NCI-H460 (cell line): ENCODE data around the gene COL23A1. TPM values are rescaled to one million over a fixed set of nuclear protein-coding genes. Genes with fewer than 3 reads are reported as not detected.

Source experiments
- DNase-seq: peaks from one replicate; pipeline ENCODE4 v3.0.0-alpha.2; 2016; ENCODE audit warnings: low read depth; ENCODE audit errors: extremely low read depth
- total RNA-seq: library from RNA; depleted of rRNA; stranded (reverse); fragments of >200 nt; shearing (Covaris generic); gene quantifications from 2 replicates; pipeline ENCODE4 v1.2.3, GENCODE V29; 2014

Gene COL23A1
- total RNA-seq, 1 experiment from 2014 or later = not detected

DNA sequence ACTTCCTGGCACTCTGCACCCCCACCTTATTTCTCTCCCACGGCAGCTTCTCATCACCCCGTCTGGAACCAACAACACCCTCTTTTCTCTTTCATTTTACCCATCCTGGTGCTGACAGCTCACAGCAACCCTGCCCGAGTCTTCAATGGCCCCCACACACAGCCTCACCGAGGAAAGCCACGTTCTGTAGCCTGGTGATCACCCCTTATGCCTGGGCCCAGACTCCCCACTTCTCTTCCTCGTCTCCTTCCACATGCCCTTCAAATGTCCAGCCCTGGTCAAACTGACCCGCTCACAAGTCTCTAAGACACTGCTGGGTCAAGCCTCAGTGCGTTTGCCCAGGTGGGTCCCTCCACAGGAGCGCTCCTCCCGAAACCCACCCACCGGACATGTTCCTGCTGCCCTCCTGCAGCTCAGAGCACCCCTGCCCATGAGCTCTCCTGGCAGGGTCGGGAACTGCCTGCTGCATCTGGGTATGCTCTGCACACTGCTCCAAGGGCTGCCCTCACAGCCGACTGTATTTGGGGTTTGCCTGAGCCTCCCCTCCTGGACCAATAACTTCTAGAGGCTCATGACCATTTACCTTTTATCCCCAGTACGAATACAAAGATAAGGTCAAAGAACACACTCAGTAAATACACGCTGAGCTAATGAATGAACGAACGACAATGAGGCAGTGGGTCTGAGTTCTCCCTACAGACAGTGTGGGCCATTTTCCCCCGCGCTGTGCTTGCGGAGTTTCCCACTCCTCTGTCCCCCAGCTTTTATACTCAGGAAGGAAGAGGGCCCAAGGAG, 202.9 kb downstream of the COL23A1 start:
- DNase-seq = no peak

DNA sequence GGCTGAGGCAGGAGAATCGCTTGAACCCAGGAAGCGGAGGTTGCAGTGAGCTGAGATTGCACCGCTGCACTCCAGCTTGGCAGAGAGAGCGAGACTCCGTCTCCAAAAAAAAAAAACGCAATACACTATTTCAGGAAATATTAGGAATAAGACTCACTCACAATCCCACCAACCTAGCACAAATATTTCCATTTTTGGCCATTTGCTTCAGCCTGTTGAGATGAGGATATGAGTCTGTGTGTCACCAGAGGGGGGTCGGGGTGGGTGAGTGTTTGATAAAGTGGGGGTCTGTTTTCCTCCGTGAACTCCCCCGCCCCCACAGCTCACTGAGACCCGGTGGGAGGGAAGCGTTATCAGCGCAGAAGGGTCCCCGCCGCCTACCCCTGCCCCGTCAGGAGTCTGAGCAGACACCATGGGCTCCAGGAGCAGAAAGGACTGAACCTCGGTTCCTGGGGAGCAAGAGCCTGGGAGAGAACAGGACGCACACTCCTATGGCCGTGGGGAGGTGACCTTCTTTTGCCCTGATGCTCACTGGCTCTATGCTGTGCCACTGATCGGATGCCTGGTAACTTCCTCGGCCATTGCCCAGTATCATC, 203.8 kb downstream of the COL23A1 start:
- no peak for DNase-seq

DNA sequence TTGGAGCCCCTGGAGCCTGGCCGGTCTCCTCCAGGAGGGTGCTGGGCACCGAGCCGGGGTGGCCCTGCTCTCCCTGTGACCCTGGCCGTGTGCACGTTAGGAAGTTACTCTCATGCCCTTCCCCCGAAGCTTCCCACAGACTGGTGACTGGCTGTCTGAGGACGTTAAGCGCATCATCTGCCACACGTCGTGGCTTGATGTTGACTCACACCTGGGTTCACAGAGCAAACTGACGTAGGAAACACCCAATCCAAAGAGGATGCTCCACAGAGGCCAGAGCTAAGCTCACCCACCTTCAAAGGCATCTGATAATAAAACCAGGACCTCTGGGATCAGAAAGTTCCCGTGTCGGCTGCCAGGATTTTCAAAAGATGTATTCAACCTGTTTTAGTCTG, 204.7 kb downstream of the COL23A1 start:
- DNase-seq = no peak

DNA sequence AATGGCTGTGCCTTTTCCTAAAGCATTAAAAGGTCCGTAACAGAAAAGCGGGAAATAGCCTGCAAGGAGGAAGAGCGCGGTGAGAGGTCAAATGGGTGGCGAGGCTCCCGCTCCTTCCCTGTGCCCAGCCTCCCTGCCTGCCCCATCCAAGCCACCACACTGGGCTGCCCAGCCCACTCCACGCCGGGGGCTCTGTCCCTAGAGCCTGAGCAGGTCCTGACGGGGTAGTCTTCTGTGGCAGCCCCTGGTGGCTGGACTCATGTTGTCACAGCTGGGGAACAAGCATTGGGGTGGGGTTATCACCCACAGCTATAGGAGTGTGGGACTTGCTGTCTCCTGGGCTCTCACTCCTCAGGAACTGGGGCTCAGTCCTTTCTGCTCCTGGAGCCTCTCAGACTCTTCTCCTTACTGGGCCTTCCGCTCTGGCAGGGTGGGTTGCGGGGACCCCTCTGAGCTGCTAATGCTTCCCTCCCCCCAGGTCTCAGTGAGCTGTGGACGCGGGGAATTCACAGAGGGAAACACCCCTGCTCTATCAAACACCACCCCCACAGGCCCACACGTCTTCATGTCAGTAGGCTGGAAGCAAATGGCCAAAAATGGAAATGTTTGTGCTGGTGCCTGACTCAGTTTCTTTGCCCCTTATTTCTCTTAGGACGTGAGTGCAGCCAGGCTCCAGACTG, 205.2 kb downstream of the COL23A1 start:
- DNase-seq = no peak

DNA sequence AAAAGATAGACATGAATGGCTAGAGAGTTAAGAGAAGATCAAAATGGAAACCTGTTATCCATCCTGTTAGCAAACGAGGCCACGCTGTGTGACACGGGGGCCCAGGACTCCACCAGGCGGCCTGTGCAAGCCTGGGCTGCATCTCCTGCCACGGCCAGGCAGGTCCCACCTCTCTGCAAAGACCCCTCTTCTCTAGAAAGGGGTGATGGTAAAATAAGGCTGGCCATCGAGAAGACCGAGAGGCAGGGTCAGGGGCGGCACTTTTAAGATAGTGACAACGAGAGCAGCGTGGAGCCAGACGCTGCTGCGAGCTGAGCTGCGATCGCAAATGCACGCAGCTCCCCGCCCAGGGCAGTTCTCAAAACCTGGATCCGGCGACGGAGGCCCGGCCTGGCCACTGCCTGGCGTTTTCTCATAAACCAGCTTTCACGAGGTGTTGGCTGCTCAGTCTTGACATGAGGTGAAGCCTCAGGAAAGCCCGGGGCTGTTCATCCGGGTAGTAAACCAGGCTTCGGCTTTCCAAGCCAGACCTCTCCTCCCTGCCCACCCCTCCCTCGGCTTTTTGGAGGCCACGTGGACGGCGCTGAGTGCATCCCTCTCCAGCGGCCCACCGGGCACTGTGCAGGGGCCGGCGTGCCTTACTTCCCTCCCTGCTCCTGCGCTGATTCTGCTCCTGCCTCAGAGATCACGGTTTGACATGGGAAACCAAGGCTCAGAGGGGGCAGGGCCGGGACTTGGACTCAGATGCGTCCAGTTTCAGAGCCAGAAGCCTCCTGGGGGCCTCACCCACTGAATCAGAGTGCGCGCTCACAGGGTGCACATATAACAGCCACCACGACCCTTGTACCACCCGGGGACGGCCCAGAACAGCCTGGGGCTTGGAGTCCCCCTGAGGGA, 206.0 kb downstream of the COL23A1 start:
- DNase-seq = no peak

DNA sequence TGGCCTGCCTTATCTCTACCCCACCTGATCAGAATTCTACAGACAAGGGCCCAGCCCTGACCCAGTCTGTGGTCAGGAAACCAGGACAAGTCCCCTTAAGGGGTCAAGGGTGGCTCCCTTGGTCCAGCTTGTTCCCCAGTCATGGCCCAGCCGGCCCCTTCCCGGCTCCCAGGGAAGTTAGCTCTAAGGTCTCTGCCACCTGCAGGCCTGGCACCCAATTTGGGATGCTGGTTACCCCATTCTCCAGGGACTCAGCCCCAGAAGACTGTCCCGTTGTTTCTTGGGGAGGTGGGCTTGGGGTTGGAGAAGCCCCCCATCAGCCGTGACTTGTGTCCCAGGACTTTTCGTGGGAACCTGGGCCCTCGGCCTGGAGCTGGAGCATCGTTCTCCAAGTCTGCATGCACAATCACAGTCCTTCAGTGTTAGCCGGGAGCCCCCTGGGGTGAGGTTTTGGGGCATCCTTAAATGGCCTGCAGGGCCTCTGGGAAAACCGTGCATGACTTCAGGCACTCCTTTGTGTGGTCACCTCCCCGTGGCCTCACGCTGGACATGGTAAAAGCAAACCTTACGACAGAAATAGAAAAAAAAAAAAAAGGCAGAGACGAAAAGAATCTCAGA, 206.8 kb downstream of the COL23A1 start:
- no peak for DNase-seq

DNA sequence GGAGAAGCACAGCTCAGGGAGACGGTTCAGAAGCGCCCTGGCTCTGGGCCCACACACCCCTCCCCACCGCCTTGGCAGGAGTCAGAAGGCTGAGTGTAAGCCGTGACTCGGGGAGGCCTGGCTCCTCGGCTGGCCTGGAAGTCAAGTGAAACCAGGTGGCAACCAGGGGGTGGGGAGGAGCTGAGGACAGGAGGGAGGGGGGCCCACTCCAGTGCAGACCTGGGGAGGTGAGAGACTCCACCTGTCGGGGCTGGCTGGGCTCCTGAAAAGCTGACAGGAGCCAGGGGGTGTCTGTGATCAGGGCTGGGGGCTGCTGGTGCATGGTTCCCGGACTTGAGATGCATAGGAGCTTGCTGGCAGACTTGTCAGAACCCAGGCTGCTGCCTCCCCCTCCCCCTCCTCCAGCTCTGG, 207.4 kb downstream of the COL23A1 start:
- DNase-seq = no peak

DNA sequence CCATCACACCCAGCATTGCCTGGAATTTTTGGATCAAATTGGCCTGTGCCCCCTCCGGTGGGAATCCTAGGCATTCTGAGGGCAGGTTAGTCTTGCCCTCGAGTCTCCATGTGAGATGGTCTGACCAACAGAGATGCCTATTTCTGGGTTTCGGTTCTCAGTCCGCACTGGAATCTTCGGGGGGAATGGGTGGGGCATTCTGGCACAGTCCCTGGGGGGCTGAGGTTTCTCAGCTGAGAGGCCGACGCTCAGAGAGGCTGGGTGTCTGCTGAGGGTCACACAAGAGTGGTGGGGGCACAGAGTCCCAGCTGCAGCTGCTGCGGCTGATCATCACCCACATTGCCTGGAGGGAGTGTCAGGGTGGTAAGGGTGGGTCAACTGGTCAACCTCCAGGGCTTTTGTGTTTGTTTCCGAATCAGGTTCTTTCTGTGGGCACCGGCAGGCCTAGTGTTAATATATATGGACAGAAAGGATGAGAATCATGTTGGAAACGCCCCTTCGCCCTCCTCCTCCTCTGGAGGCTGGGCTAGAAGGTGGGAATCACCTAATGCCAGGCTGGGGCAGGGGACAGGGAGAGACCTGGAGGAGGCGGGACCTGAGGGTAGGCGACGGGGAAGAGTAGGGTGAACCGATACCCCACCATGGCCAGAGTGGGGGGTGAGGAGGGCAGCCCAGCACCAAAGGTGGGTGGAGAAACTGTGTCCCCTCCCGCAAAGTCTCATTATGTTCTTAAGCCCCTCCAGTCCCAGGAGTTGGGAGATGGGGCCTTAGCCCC, 208.1 kb downstream of the COL23A1 start:
- DNase-seq = no peak

DNA sequence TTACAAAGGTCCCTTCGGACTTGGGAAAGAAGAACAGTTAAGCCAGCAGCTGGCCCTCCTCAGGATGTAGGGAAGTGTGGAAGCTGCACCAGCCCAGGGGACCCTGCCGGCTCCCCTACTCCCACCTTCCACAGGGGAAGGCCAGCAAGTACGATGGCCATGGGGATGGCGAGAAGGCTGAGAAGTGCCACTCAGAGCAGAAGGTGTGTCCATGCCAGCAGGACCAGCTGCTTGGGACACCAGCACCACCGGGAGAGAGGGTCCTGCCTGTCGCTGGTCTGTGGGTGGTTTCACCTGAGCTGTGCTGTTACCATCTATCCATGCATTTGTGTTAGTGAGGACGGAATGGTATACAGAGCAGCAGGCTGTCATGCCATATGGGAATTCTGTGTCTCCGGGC, 209.0 kb downstream of the COL23A1 start:
- no peak for DNase-seq

DNA sequence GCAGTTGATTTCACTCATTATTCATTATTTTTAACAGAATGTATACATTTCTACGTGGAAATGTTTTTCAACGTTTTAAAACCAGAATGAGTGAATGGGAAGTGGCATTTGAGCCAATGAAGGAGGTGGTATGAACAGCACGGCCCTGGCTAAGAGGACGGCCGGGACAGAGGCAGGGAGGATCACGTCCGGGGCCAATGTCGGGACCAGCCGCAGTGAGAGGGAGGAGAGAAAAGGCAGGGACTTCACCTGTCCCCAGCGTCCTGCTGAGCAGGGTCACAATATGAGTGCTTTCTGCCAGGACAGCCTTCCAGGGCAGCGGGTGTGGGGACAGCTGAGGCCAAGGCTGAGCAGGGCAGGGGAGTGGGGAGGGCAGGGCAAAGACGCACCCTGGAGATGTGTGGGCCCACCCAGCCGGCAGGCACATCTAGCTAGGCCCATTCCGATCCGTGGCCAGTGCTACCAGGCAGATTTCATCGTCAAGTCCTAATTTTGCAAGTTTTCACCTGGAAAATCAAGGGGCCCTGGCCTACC, 209.6 kb downstream of the COL23A1 start:
- DNase-seq = no peak

DNA sequence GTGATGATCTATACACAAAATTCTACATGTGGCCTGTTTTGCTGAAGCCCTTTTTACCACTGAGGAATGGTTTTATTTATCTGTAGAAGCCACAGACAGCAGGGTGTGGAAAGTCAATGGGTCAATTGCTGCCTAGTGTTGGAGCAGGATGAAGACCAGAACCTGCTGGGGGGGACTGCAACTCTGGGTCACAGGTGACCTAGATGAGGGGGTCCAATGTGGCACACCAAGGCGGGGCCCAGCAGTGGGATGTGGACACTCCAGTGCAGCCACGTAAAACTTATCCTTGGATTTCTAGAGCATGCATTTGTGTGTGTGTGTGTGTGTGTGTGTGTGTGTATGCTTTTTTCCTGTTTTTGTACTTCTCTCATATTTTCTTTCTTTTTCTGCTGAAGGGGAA, 210.1 kb downstream of the COL23A1 start:
- DNase-seq = no peak

DNA sequence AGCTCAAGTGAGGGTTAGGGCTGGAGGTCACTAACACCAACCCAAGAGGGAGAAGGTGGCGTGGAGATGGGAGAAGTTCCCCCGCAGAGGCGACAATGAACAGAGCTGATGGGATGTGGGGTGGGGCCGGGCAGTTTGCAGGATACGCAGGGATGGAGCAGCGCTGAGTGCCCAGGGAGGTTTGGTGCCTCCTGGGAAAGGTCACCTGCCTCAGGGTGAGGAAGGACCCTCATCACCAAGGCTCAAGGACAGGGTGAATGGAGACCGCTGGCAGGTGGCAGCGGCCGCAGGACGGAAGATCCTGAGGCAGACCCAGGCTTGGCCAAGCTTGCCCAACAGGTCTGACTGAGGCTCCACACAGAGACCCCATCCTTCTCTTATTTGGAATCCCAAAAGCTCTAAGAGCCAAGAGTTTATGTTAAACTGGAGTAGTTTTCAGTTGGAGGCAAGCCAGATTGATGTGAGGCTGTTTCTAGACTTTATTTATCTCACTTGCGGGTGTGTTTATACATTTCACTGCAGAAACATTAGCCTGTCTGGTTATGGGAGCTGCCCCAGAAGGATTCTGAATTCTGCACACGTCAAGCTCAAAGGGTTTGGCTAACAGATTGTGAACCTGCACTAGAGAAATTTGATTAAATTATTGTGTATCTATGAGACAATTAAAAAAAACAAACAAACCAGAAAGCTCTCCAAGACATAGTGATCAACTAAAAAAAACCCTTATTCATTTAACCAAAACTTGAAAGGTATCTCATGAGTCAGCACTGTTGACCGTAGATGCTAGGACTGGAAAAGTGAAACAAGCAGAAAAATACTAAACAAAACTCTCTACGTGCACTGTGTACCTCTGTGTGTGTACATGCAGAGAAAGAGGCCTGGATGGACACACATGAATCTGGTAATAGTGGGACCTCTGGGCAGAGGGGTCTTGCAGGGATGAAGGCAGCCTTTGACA, 211.4 kb downstream of the COL23A1 start:
- no peak for DNase-seq

DNA sequence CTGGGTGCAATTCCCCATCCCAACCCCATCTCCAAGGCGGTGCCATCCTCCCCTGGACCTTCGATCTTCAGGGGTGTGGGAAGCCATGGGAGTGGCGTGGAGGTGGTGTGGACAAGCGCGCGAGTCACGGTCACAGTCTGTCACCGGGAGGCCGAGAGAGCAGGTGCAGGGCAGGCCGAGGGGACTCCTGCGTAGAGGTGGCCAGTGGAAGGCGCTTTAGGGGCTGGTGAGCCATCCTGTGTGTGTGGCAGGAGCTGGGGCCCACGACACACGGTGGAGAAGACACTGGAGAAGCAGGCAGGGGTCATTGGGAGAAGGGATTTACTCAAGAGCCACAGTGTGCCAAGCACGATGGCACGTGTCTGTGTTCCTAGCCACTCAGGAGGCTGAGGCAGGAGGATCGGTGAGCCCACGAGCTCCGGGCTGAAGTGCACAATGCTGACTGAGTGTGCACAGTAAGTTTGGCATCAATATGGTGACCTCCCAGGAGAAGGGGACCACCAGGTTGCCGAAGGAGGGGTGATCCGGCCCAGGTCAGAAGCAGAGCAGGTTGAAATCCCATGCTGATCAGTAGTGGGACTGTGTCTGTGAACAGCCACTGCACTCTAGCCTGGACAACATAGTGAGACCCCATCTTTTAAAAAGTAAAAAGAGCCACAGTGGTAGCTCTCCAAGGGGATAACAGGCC, 212.5 kb downstream of the COL23A1 start:
- DNase-seq = no peak

DNA sequence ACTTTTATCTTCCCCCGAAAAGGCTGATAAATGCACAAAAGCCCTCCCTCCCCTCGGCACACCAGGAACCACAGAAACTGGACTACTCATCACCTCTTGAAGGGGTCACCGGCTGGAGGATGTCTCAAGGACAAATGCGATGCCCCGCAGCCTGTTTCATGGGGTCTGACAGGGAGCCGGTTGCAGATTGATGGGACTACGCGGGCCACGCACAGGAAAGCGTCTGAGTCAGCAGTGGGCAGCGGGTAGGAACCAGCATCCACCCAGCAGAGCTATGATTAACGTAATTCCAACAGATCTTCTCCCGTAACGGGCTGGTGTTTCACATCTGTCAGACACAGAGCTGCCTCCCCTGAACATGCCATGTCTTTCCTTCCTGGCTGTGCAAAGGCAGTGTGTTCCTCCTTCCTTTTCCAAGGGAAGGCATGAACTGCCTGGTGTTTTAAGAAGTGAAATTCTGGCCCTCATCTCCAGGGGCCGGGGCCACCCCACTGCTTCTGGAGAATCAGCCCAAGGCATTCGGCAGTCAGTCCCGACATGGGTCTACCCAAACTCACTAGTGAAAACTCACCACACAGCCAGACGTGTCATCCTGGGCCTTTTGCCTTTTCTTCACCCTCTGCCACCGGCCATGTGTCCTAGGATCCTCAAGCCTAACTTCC, 213.1 kb downstream of the COL23A1 start:
- no peak for DNase-seq

DNA sequence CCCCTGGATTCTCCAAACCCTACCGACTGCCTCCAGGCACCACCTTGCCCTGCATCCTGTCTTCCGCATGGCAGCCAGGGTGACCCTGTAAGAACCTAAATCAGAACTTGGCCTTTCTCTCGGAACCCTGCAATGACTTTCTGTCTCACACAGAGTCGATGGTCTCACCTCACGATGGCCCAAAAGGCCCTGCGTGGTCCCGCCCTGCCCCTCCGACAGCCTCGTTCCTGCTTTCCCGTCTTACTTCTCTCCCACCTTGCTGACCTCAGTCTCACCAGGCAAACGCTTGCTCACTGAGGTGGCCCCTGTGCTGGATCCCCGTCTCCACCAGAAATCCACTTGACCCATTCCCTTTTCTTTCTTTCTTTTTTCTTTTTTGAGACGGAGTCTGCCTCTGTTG, 214.8 kb downstream of the COL23A1 start:
- no peak for DNase-seq

DNA sequence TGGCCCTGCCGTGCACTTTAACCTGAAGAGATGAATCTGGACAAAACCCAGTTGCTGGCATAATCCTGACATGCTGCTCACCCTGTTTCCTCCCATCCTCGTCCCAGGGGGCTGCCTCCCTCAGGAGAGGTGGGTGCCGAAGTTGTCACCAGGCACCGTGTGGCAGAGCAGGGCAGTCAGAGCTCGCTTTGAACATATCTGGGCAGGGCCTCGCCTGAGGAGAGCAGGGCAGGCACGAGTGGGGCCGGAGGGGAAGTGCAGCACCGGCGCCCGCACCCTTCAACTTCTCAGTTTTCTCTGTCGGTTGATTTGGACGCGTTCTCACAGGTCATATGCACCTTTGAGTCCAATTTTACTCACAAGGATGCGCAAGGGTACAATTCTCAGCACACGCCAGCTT, 216.5 kb downstream of the COL23A1 start:
- no peak for DNase-seq

DNA sequence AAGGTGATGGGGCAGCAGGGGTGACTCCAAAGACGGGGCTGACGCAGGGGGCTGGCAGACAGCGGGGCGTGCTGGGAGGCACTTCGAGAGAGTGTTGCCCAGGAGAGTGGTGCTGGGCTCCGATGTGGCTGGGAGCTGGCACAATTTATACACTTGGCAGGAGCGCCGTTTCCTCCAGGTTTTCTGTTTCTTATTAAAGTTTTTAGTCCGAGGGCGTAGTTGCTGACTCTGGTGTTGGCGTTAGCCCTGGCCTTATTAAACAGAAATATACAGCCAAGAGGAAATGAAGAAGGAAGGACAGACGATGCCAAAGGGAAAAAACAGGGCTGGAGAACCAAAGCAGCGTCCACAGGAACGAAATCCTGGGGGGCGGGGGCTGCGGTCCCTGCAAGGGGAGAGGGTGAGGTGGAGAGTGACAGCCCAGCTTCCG, 218.0 kb downstream of the COL23A1 start:
- DNase-seq = no peak
